HepG2 (cell line): Measurements from ENCODE around the gene FSTL1. TPM values are rescaled to one million over a fixed set of nuclear protein-coding genes. Genes with fewer than 3 reads are reported as not detected.

Experiments
- ATAC-seq: fragments of 200-7000 bp; cut with Tn5 transposase; 3 replicates; pipeline ENCODE4 v1.9.1; 2020; ENCODE audit warnings: mild to moderate bottlenecking, moderate library complexity
- BruUV-seq: library from RNA; stranded (reverse); fragments of 400-500 nt; replicated peaks from 2 replicates; lab custom pipeline; 2021; lab: Mats Ljungman, UMichigan
- CTCF ChIA-PET: fragments of 300-600 bp; formaldehyde crosslinking; extraction: SDS; loops from one replicate; lab custom pipeline; 2021; ENCODE audit warnings: low total read pairs, inconsistent platforms, low intra/inter-chr PET ratio; lab: Yijun Ruan, JAX
- POLR2A ChIA-PET: fragments of 350-600 bp; sonication (Branson Sonifier 250); formaldehyde crosslinking; loops from one replicate; lab custom pipeline; 2020; ENCODE audit warnings: antibody characterized with exemption, inconsistent platforms; lab: Yijun Ruan, JAX
- DNase-seq: peaks from one replicate; pipeline ENCODE4 v3.0.0-alpha.2; 2015; ENCODE audit warnings: low spot score
- FAIRE-seq: peaks from 3 replicates; lab custom pipeline; 2011; peaks lifted over from hg19 to GRCh38; lab: Jason Lieb, UNC
- H2AFZ ChIP-seq: one replicate; pipeline ENCODE4 v1.6.1; 2011; ENCODE audit warnings: low read length, inconsistent platforms
- H3K27ac ChIP-seq: fragments of 300-600 bp; 3 replicates; pipeline ENCODE4 v1.8.0; 2011; ENCODE audit warnings: mixed run types, mild to moderate bottlenecking, mixed read lengths, low read length, inconsistent platforms; ENCODE audit not compliant: insufficient read depth; ENCODE audit errors: extremely low read length
- H3K27me3 ChIP-seq, 2 experiments: fragments of 200-600 bp in 1 of 2; 2 replicates in 1 of 2; 3 replicates in 1 of 2; pipeline versions ENCODE4 v1.6.0 to v1.8.0; 2011; ENCODE audit warnings: low read length in 2 of 2, mild to moderate bottlenecking in 2 of 2, moderate library complexity in 2 of 2, inconsistent platforms in 1 of 2; ENCODE audit not compliant: insufficient read depth in 2 of 2, control insufficient read depth in 1 of 2
- H3K36me3 ChIP-seq, 2 experiments: fragments of 200-600 bp in 1 of 2; replicated peaks in 1 of 2; 2 replicates in 1 of 2; 3 replicates in 1 of 2; pipeline versions ENCODE4 v1.5.1 to v1.8.0; 2011; ENCODE audit warnings: low read length in 2 of 2, inconsistent platforms in 1 of 2; ENCODE audit not compliant: insufficient read depth in 2 of 2, control insufficient read depth in 1 of 2
- H3K4me1 ChIP-seq: 2 replicates; pipeline ENCODE4 v1.5.1; 2012; ENCODE audit warnings: low read length, inconsistent platforms; ENCODE audit not compliant: insufficient read depth
- H3K4me2 ChIP-seq: 2 replicates; pipeline ENCODE4 v1.6.0; 2011; ENCODE audit warnings: low read depth, low read length, inconsistent platforms
- H3K4me3 ChIP-seq, 3 experiments: fragments of 200-600 bp in 1 of 3; sonication (generic), shearing (Covaris generic) in 1 of 3; replicated peaks in 1 of 3; 2 replicates each; pipeline ENCODE4 v1.5.1; 2011 to 2016; ENCODE audit warnings: low read length in 3 of 3, inconsistent platforms in 2 of 3, low read depth in 2 of 3, mild to moderate bottlenecking in 2 of 3, control low read depth in 1 of 3, mixed read lengths in 1 of 3; ENCODE audit not compliant: insufficient read depth in 1 of 3
- H3K79me2 ChIP-seq: one replicate; pipeline ENCODE4 v1.6.1; 2011; ENCODE audit warnings: low read length, inconsistent platforms; ENCODE audit not compliant: insufficient read depth
- H3K9ac ChIP-seq: 2 replicates; pipeline ENCODE4 v1.6.0; 2011; ENCODE audit warnings: mild to moderate bottlenecking, low read depth, low read length, inconsistent platforms; ENCODE audit not compliant: insufficient read depth
- H3K9me3 ChIP-seq: 2 replicates; pipeline ENCODE4 v1.5.1; 2012; ENCODE audit warnings: mild to moderate bottlenecking, low read length
- H4K20me1 ChIP-seq: 2 replicates; pipeline ENCODE4 v1.6.0; 2011; ENCODE audit warnings: inconsistent platforms, mild to moderate bottlenecking, low read length, moderate library complexity; ENCODE audit not compliant: insufficient read depth
- ATF7-NPFF ChIP-seq: sonication (generic); formaldehyde crosslinking; IDR thresholded peaks from 2 replicates; pipeline ENCODE4 v1.8.1; 2023; ENCODE audit warnings: mild to moderate bottlenecking, low read depth, missing genetic modification reagents, moderate library complexity
- CREM ChIP-seq, 2 experiments: sonication (generic) in 1 of 2; formaldehyde crosslinking in 1 of 2; IDR thresholded peaks; 2 replicates each; pipeline versions ENCODE4 v1.4.0 to v1.6.1; 2016 to 2020; ENCODE audit warnings: antibody characterized with exemption in 1 of 2, mild to moderate bottlenecking in 1 of 2, missing genetic modification reagents in 1 of 2
- PCBP1 ChIP-seq: fragments of 200-400 bp; formaldehyde crosslinking; IDR thresholded peaks from 2 replicates; pipeline ENCODE4 v1.6.1; 2017; ENCODE audit warnings: mild to moderate bottlenecking, low read depth, low read length, borderline replicate concordance
- REXO4 ChIP-seq: sonication (generic); formaldehyde crosslinking; IDR thresholded peaks from 2 replicates; pipeline ENCODE4 v1.8.0; 2022; ENCODE audit warnings: missing genetic modification reagents, mild to moderate bottlenecking, borderline replicate concordance
- WIZ ChIP-seq: sonication (generic); formaldehyde crosslinking; IDR thresholded peaks from 2 replicates; pipeline ENCODE4 v1.5.1; 2020; ENCODE audit warnings: mild to moderate bottlenecking, missing genetic modification reagents
- ZNF616 ChIP-seq: sonication (generic); formaldehyde crosslinking; IDR thresholded peaks from 2 replicates; pipeline ENCODE4 v1.5.0; 2020; ENCODE audit warnings: low read depth, mild to moderate bottlenecking, missing genetic modification reagents
- ZNF672 ChIP-seq: sonication (generic); formaldehyde crosslinking; IDR thresholded peaks from 2 replicates; pipeline ENCODE4 v1.8.1; 2022; ENCODE audit warnings: missing genetic modification reagents
- ZSCAN21 ChIP-seq: sonication (generic); formaldehyde crosslinking; IDR thresholded peaks from 2 replicates; pipeline ENCODE4 v1.8.0; 2022; ENCODE audit warnings: mild to moderate bottlenecking, missing genetic modification reagents, moderate library complexity, borderline replicate concordance
- WGBS: methylation state at CpG from one replicate; pipeline ENCODE4 v1.1.6; 2017; ENCODE audit warnings: low lambda C conversion rate; 5-methylcytosine and 5-hydroxymethylcytosine counted together
- in situ Hi-C: cut with HindIII; loops from 2 replicates; pipeline ENCODE4 v1.10.0; 2017; ENCODE audit warnings: low pct_unique_long_range_greater_than_20kb; ENCODE audit not compliant: extremely low pct_ligation_motif_present
- intact Hi-C: fragments of 100-400 bp; cut with micrococcal nuclease; formaldehyde crosslinking; loops from one replicate; pipeline ENCODE4 v1.10.0; 2022; ENCODE audit not compliant: unreplicated experiment
- polyA plus RNA-seq, 8 experiments: library from polyadenylated mRNA; depleted of rRNA in 3 of 8; stranded (reverse) in 7 of 8; unstranded in 1 of 8; fragments of >200 nt; fragmentation: Illumina TruSeq in 4 of 8; extraction: Trizol in 4 of 8; gene quantifications; 2 replicates each; pipeline versions ENCODE4 v1.2.1 to v1.2.3, GENCODE V29; 2011 to 2016; ENCODE audit warnings: low read depth in 4 of 8, missing spikeins in 1 of 8, mixed read lengths in 1 of 8; ENCODE audit not compliant: insufficient read depth in 1 of 8
- total RNA-seq, 5 experiments: library from RNA; depleted of rRNA; stranded (reverse); fragments of >200 nt; fragmentation: Illumina TruSeq; extraction: Trizol; gene quantifications; 2 replicates each; pipeline ENCODE4 v1.2.3, GENCODE V29; 2016; ENCODE audit warnings: low read depth in 1 of 5
- TF ChIP-seq, protein P1 (sequence below): sonication (generic); formaldehyde crosslinking; conservative IDR thresholded peaks from 2 replicates; pipeline ENCODE4 v1.8.0; 2022; ENCODE audit warnings: low read depth, missing genetic modification reagents
- TF ChIP-seq, protein P2 (sequence below): conservative IDR thresholded peaks from 2 replicates; pipeline ENCODE4 v1.6.1; 2018; ENCODE audit warnings: missing genetic modification reagents

The FSTL1 gene
- total and polyA plus RNA-seq, 2 of the 13 experiments (the other 11 are each of a cell fraction or from before 2014, with no cell fraction given) = 0.07 to 0.29 TPM

DNA sequence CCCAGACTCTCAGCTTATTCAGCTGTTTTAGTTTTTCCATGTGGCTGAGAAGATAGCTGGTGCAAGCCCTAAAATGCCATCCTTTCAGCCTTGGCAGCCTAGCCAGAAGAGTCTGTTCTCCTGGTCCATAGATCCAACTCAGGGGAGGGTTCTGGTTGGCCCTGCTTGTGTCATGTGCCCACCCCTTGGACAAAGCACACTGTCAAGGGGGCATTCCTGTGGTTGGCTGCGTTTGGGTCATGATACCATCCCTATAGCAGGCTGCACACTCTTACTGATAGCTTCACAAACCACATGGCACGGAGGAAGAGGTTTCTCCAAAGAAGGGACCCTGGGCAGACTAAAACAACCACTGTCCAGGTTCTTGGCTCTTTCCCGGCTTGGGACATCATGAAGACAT is 8.4 kb upstream of the FSTL1 start:
- intact Hi-C loops = no loop called here
- H3K4me3 ChIP-seq = no peak overlapping the region
- no peak overlapping the region for H2AFZ ChIP-seq
- peaks cover 0 to 18% of the 10 kb centered on the region in 2 experiments; a peak in 1 of 5 replicates for H3K27me3 ChIP-seq
- no peak overlapping the region for H3K9ac ChIP-seq
- FAIRE-seq (no peak), DNase-seq (no peak), ATAC-seq (no peak)
- CTCF ChIA-PET = no interaction called here
- H3K27ac ChIP-seq = no peak overlapping the region
- in situ Hi-C loops = no loop called here
- POLR2A ChIA-PET = no interaction called here
- no peaks in the 10 kb centered on the region for H3K36me3 ChIP-seq
- H3K4me1 ChIP-seq = no peaks in the 10 kb centered on the region
- H3K9me3 ChIP-seq = no peaks in the 10 kb centered on the region
- no peak overlapping the region for H3K4me2 ChIP-seq
- H4K20me1 ChIP-seq = no peaks in the 10 kb centered on the region
- BruUV-seq = no TSS peak
- 0% methylated on average over 2 of the region's 3 CpGs for WGBS
- no peaks in the 10 kb centered on the region for H3K79me2 ChIP-seq
- TF ChIP-seq CREM (IDR thresholded peaks at IDR 0.05) (no peak), CREM (CRISPR knock-in tag; IDR thresholded peaks at IDR 0.05) (no peak), ZNF672 (CRISPR knock-in tag) (no peak), ATF7-NPFF (no peak), WIZ (CRISPR knock-in tag) (no peak), REXO4 (CRISPR knock-in tag) (no peak), ZNF616 (CRISPR knock-in tag) (no peak), ZSCAN21 (no peak), PCBP1 (no peak)
- TF ChIP-seq, protein P1, sequence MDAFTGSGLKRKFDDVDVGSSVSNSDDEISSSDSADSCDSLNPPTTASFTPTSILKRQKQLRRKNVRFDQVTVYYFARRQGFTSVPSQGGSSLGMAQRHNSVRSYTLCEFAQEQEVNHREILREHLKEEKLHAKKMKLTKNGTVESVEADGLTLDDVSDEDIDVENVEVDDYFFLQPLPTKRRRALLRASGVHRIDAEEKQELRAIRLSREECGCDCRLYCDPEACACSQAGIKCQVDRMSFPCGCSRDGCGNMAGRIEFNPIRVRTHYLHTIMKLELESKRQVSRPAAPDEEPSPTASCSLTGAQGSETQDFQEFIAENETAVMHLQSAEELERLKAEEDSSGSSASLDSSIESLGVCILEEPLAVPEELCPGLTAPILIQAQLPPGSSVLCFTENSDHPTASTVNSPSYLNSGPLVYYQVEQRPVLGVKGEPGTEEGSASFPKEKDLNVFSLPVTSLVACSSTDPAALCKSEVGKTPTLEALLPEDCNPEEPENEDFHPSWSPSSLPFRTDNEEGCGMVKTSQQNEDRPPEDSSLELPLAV (CRISPR knock-in tag) = no peak
- TF ChIP-seq, protein P2, sequence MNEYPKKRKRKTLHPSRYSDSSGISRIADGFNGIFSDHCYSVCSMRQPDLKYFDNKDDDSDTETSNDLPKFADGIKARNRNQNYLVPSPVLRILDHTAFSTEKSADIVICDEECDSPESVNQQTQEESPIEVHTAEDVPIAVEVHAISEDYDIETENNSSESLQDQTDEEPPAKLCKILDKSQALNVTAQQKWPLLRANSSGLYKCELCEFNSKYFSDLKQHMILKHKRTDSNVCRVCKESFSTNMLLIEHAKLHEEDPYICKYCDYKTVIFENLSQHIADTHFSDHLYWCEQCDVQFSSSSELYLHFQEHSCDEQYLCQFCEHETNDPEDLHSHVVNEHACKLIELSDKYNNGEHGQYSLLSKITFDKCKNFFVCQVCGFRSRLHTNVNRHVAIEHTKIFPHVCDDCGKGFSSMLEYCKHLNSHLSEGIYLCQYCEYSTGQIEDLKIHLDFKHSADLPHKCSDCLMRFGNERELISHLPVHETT (CRISPR knock-in tag) = no peak
